HepG2 (cell line): ENCODE data around the gene RABEPK. TPM values are rescaled to one million over a fixed set of nuclear protein-coding genes. Genes with fewer than 3 reads are reported as not detected.

Experiments
- CHCHD3 ChIP-seq: sonication (generic); formaldehyde crosslinking; IDR thresholded peaks from 2 replicates; pipeline ENCODE4 v1.8.0; 2022; ENCODE audit warnings: mild to moderate bottlenecking, missing genetic modification reagents, moderate library complexity
- FOXP1 ChIP-seq, 2 experiments: fragments of 450-650 bp in 1 of 2; IDR thresholded peaks; 2 replicates each; pipeline ENCODE4 v1.6.1; 2017 to 2018; ENCODE audit warnings: antibody characterized with exemption in 1 of 2
- MTERF4 ChIP-seq: sonication (generic); formaldehyde crosslinking; IDR thresholded peaks from 2 replicates; pipeline ENCODE4 v1.8.0; 2023; ENCODE audit warnings: mild to moderate bottlenecking, missing genetic modification reagents
- MYC ChIP-seq: sonication (generic); formaldehyde crosslinking; IDR thresholded peaks from 2 replicates; pipeline ENCODE4 v1.9.0; 2021; ENCODE audit warnings: missing genetic modification reagents, borderline replicate concordance
- PRDM15 ChIP-seq: sonication (generic); formaldehyde crosslinking; IDR thresholded peaks from 2 replicates; pipeline ENCODE4 v1.4.0; 2020; ENCODE audit warnings: missing genetic modification reagents
- RNF2 ChIP-seq: fragments of 450-650 bp; conservative IDR thresholded peaks from 2 replicates; pipeline ENCODE4 v1.6.1; 2016; ENCODE audit warnings: low read depth
- SALL1 ChIP-seq: sonication (generic); formaldehyde crosslinking; IDR thresholded peaks from 2 replicates; pipeline ENCODE4 v1.8.0; 2022; ENCODE audit warnings: mild to moderate bottlenecking, missing genetic modification reagents
- SIN3A ChIP-seq: IDR thresholded peaks from 2 replicates; pipeline ENCODE4 v1.6.1; 2011; ENCODE audit warnings: low read depth, mild to moderate bottlenecking, control low read depth, low read length, borderline replicate concordance
- SOX6 ChIP-seq, 2 experiments: fragments of 450-650 bp in 1 of 2; sonication (generic) in 1 of 2; formaldehyde crosslinking in 1 of 2; IDR thresholded peaks; 2 replicates each; pipeline versions ENCODE4 v1.4.0 to v1.6.1; 2017 to 2020; ENCODE audit warnings: antibody characterized with exemption in 1 of 2, mild to moderate bottlenecking in 1 of 2, missing genetic modification reagents in 1 of 2
- THAP11 ChIP-seq: IDR thresholded peaks from 2 replicates; pipeline ENCODE4 v1.6.1; 2016; ENCODE audit warnings: missing biosample characterization, missing genetic modification reagents
- THRA ChIP-seq: sonication (generic); formaldehyde crosslinking; IDR thresholded peaks from 2 replicates; pipeline ENCODE4 v1.4.0; 2020; ENCODE audit warnings: missing genetic modification reagents, borderline replicate concordance
- XRCC5 ChIP-seq: fragments of 200-400 bp; formaldehyde crosslinking; optimal IDR thresholded peaks from 2 replicates; pipeline ENCODE3; 2017; ENCODE audit warnings: mild to moderate bottlenecking, low read length
- ZBTB44 ChIP-seq: sonication (generic); formaldehyde crosslinking; IDR thresholded peaks from 2 replicates; pipeline ENCODE4 v1.4.0; 2020; ENCODE audit warnings: missing genetic modification reagents
- ZNF17 ChIP-seq: sonication (generic); formaldehyde crosslinking; IDR thresholded peaks from 2 replicates; pipeline ENCODE4 v1.5.0; 2020; ENCODE audit warnings: mild to moderate bottlenecking, missing genetic modification reagents
- ZNF256 ChIP-seq: sonication (generic); formaldehyde crosslinking; conservative IDR thresholded peaks from 2 replicates; pipeline ENCODE4 v1.4.0; 2020; ENCODE audit warnings: missing genetic modification reagents
- ZNF280D ChIP-seq: sonication (generic); formaldehyde crosslinking; IDR thresholded peaks from 2 replicates; pipeline ENCODE4 v1.5.1; 2020; ENCODE audit warnings: mild to moderate bottlenecking, missing genetic modification reagents
- ZNF331 ChIP-seq: sonication (generic); formaldehyde crosslinking; IDR thresholded peaks from 2 replicates; pipeline ENCODE4 v1.4.0; 2020; ENCODE audit warnings: missing genetic modification reagents
- ZZZ3 ChIP-seq: sonication (generic); formaldehyde crosslinking; IDR thresholded peaks from 2 replicates; pipeline ENCODE4 v1.4.0; 2020; ENCODE audit warnings: missing genetic modification reagents, mild to moderate bottlenecking, borderline replicate concordance
- polyA plus RNA-seq, 8 experiments: library from polyadenylated mRNA; depleted of rRNA in 3 of 8; stranded (reverse) in 7 of 8; unstranded in 1 of 8; fragments of >200 nt; fragmentation: Illumina TruSeq in 4 of 8; extraction: Trizol in 4 of 8; gene quantifications; 2 replicates each; pipeline versions ENCODE4 v1.2.1 to v1.2.3, GENCODE V29; 2011 to 2016; ENCODE audit warnings: low read depth in 4 of 8, missing spikeins in 1 of 8, mixed read lengths in 1 of 8; ENCODE audit not compliant: insufficient read depth in 1 of 8
- total RNA-seq, 5 experiments: library from RNA; depleted of rRNA; stranded (reverse); fragments of >200 nt; fragmentation: Illumina TruSeq; extraction: Trizol; gene quantifications; 2 replicates each; pipeline ENCODE4 v1.2.3, GENCODE V29; 2016; ENCODE audit warnings: low read depth in 1 of 5

The RABEPK gene
- total and polyA plus RNA-seq, 2 of the 13 experiments (the other 11 are each of a cell fraction or from before 2014, with no cell fraction given): 75.5 to 90.0 TPM

- TF ChIP-seq CHCHD3 (CRISPR knock-in tag) (no peak), MTERF4 (no peak), THAP11 (CRISPR knock-in tag) (peak; percentile 82), PRDM15 (CRISPR knock-in tag) (no peak), THRA (CRISPR knock-in tag) (peak; percentile 38; the same call in 1 of the 2 replicates), ZNF256 (CRISPR knock-in tag) (no peak), MYC (CRISPR knock-in tag) (no peak), ZNF331 (peak; percentile 59; the same call in 1 of the 2 replicates), SIN3A (no peak), ZZZ3 (CRISPR knock-in tag) (no peak), SOX6 (IDR thresholded peaks at IDR 0.05) (no peak), SOX6 (CRISPR knock-in tag; IDR thresholded peaks at IDR 0.05) (peak; percentile 84), XRCC5 (no peak), ZNF17 (CRISPR knock-in tag) (no peak), FOXP1 (IDR thresholded peaks at IDR 0.05) (peak; percentile 43; the same call in 1 of the 2 replicates), FOXP1 (CRISPR knock-in tag; IDR thresholded peaks at IDR 0.05) (peak; percentile 94), ZBTB44 (CRISPR knock-in tag) (no peak), SALL1 (CRISPR knock-in tag) (peak; percentile 95; the same call in 1 of the 2 replicates), RNF2 (no peak), ZNF280D (CRISPR knock-in tag) (0 out of 2 replicates have a peak, but pooled peaks have one; percentile 28)
Observed at GRCh38 chr9:125272697-125273096, 72.4 kb downstream of the RABEPK start (continued).
